ENCODE measurements around the gene ST3GAL6.

Gene ST3GAL6, protein sequence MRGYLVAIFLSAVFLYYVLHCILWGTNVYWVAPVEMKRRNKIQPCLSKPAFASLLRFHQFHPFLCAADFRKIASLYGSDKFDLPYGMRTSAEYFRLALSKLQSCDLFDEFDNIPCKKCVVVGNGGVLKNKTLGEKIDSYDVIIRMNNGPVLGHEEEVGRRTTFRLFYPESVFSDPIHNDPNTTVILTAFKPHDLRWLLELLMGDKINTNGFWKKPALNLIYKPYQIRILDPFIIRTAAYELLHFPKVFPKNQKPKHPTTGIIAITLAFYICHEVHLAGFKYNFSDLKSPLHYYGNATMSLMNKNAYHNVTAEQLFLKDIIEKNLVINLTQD

DNA sequence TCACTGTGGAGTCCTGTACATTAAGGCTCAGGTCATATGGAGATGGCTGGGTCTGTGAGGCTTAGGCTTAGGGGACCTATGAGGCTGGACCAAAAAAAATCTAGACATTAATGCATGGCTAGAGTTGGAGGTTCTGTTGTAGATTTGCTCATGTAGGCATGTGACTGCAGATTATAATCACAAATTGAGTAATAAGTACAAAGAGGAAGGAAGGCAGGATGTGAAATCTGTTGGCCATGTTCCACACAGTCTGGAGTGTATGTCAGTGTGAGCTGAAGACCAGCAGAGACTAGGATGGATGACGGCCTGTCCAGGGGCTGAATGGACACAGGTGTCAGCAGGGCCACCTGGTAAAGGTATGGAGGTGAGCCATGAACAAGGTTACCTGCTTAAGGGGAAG, at the start of gene ST3GAL6:
ST3GAL6 (plus strand) TSS at position 265 of the 400 bp plus-strand sequence. CDS start 5,101 bp downstream, outside the sequence.
- no peak for DNase-seq (ENCODE audit: low spot score)

DNA sequence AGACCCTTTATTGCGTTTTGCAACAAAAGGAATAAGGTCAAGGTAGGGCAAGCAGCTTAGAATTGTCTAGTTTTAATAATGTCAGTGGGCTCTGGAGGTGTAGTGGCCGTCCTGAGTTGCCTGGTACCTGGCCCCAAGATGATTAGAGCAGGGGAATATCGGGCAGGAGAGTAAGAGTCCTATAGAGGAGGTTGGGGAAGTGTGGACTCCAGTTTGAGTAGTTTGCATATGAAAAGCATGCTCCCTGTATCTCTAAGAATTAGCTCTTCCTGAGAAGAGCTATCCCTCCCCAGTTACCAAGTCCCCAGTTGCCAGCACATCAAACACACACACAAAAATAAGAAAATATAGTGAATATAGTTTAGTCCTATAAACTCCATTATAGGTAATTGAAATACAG, 49.2 kb upstream of the ST3GAL6 start:
- no peak for DNase-seq (ENCODE audit: low spot score)

DNA sequence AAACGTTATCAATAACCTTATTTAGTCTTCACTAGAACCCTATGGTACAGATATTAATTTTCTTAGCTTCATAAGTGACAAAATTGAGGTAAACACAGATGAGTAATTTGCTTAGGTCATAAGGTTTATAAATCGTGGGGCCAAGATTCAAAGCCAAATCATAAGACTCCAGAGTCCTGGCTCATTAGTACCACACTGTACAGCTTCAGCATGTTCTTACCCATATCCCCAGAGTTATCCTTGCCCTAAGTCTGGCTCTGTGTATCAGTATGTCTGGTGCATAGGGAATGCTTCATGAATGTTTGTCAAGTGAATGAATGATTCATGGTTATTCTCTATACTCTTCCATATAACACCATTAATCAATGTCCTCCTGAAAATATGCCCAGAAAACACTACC, 45.6 kb upstream of the ST3GAL6 start:
- no peak for DNase-seq (ENCODE audit: low spot score)

DNA sequence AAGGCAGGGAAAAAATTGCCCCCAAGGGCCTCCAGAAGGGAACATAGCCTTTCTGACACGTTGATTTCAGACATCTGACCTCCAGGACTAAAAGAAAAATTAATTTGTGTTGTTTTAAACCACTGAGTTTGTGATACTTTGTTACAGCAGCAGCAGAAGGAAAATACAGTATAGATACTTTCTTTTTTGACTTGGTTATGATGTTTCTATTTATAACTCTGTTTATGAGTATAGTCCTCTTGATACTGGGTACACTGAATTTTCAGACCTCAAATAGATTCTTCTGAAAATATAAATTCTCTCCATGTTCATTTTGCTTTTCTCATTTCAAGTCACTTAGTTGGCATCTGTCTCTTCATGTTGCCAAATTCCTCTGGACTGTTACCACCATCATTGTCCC, 44.4 kb upstream of the ST3GAL6 start:
- DNase-seq (ENCODE audit: low spot score), result no peak

DNA sequence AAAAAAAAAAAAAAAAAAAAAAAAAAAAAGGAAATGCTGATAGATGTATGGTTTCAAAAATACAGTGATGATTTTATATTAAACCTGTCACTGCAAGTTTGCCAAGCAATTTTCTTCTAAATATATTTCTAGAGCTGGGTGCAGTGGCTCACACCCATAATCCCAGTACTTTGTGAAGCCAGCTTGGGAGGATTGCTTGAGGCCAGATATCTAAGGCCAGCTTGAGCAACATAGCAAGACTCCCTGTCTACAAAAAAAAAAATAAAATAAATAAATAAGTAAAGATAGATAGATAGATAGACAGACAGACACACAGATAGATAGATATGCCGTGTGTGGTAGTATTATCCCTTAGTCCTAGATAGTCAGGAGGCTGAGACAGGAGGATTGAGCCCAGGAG, 41.4 kb upstream of the ST3GAL6 start:
- DNase-seq (ENCODE audit: low spot score), result no peak

DNA sequence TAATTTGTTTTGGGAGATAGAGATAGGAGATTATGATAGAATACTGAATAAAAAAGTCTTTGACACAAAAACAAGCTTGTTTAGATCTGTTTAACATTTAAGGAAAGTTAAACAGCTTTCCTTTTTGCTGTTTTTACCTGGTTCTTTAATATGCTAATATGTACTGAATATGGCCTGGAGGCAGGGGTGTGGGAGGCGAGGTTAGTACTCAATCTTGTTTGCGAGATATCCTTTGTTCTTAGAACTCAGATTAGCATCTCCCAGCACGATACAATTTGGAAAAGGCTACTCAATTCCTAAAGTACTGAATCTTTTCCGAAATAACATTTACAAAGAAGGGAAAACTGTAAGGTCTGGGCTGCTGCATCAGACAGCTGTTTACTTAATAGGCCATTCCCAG, 40.8 kb upstream of the ST3GAL6 start:
- DNase-seq (ENCODE audit: low spot score), result no peak

DNA sequence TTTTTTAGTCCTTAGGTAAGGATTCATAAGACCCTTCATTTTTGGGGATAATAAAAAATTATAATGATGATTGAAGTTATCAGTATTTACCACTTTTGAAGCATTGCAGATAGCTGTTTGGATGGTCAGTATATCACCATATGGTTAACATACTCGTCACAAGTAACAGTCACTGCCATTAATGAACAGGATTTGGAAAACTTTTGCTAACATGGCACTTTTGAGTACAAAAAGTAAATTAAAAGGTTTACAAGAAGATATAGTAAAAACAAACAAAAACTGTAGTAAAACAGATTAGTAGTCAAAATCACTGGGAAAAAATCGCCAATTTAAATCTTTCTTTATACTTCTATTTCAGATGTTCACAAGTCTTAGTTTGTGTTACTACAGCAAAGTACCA, 37.8 kb upstream of the ST3GAL6 start:
- DNase-seq (ENCODE audit: low spot score), result no peak

DNA sequence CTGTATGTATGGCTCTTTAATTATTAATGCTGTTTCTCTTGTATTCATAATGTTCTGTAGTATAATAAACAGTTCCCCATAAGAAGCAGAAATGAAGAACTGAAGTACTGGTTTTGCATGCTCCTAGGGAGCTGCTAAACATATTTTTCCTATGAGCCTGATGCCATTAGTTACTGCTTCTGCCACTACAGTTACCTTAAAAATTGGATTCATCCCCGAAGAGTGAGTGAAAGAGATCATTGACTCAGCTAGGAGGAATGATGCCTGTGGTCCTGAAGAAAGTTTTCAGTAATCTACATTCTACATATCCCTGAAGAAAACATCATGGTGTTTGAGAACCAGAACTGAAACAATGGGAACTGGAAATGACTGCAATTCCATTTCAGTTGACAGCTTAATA, 37.1 kb upstream of the ST3GAL6 start:
- DNase-seq (ENCODE audit: low spot score), result no peak

DNA sequence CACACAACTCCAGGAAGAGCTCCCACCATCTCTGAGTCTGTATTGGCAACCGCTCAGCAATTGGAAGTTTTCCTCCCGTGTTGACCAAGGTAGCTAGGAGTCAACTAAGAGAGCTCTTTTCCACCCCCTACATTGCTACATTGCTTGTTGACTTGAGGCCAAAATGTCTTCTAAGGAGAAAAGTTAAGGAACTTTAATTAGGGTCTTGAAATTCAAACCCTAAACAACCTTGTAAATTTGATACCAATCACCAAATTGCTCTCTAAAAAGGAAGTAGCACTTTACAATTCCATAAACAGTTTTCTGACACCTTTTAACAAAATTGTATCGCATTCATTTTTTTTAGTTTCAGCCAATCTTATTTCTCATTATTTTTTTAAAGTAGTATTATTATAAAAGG, 35.5 kb upstream of the ST3GAL6 start:
- no peak for DNase-seq (ENCODE audit: low spot score)

DNA sequence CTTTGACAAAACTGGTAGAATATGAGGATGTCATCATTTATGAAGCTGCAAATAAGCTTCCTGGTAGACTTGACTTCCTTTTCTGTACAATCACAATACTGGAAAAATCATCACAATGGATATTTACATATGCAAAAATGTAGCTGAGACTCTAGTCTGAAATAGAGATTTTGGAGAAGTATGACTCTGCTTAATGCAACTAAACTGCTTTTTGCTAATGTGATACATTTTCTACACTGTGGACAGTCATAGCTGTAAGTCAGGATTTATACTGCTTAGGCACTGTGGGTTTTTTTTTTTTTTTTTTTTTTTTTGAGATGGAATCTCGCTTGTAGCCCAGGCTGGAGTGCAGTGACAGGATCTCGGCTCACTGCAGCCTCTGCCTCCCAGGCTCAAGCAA, 34.5 kb upstream of the ST3GAL6 start:
- DNase-seq (ENCODE audit: low spot score), result no peak

DNA sequence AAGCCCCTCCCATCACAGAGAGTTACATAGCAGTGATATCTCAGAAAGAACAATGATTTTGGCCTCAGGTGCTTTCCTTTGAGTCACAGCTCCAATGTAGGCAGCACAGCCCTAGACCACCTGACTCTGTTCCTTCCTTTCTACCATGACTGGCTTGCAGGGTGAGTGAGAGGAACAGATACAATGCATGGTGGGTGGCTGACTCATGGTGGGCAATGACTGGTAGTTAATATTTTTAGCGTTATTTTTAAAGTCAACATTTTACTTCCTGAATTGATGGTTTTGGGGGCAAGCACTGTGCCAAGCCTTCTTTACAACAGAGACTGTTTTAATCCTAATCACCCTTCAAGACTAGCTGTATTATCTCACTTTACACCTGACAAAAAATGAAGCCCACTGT, 32.8 kb upstream of the ST3GAL6 start:
- DNase-seq (ENCODE audit: low spot score), result no peak

DNA sequence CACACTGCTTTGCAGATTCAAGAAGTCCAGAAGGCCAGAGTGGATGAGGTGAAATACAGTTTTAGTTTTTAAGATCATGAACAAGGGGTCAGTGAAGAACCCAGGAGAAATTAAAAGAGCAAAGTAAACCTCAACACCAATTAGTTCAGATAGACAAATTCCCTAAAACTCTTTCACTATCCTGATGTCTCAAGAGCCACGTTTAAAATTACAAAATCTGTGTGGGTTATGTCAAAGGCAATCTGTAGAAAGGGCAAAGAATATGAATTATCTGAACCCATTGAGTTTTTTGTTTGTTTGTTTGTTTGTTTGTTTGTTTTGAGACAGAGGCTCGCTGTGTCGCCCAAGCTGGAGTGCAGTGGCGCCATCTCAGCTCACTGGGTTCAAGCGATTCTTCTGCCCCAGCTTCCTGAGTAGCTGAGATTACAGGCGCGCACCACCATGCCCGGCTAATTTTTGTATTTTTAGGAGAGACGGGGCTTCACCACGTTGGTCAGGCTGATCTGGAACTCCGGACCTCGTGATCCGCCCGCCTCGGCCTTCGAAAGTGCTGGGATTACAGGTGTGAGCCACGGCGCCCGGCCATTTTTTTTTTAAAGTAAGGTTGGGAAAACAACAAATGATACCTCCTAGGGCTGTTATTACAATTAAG, 32.1 kb upstream of the ST3GAL6 start:
- no peak for DNase-seq (ENCODE audit: low spot score)

DNA sequence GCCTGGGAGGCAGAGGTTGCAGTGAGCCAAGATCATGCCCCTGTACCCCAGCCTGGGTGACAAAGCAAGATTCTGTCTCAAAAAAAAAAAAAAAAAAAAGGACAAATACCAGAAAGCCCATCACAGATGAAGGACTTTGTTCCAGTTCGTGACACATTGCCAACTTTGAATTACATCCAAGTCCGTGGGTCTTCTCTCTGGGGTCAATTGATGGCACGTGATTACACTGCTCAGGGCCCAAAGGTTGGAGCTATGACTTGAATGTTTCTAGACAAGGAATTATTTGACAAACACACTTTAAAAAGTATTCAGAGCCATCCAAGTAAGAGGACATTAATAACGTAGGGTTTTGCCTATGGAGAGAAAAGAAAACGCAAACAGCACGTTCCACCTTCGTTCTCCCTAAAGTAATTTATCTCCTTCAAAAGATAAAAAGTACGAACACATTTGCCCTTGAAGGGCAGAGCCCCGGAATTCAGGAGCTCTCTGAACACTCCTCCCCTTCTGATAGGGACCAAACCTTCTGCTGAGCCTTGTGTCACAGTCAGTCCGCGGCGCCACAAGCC, 31.3 kb upstream of the ST3GAL6 start:
- DNase-seq (ENCODE audit: low spot score), result no peak

DNA sequence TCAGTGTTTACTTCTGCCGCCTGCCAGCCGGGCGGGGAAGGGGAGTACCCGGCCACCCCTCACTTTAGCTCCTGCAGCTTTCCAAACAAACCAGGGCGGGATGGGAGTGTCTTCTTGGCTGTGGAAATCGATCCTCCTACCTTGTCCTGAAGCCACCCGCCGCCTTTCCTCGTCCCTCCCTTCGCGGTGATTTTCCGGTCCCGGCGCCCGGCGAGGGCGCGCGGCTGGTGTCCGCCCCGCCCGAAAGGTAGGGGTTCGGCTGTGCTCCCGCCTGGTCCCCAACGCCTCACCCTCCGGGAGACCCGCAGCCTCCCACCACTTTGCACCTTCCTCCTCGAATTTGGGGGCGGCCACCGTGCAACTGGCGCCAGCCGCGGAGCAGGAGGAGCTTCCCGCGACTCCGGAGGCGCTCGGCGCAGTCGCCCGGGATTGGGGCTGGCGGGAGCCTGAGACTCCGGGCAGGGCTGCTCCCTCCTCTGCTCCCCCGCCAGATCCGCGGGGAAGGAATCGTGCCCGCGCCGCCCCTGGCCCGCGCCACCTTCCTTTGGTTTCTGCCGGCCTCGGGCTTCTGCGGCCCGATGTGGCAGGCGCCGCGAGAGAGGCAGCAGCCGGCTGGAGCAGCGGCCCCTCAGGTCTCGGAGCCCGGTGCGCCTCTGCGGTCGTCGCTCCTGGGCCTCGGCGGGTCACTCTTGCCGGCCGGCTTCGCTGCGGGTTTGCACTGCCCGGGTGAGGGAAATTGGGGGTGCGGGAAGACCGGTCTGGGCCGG, 30.7 kb upstream of the ST3GAL6 start:
- DNase-seq (ENCODE audit: low spot score), result peak; percentile 72

DNA sequence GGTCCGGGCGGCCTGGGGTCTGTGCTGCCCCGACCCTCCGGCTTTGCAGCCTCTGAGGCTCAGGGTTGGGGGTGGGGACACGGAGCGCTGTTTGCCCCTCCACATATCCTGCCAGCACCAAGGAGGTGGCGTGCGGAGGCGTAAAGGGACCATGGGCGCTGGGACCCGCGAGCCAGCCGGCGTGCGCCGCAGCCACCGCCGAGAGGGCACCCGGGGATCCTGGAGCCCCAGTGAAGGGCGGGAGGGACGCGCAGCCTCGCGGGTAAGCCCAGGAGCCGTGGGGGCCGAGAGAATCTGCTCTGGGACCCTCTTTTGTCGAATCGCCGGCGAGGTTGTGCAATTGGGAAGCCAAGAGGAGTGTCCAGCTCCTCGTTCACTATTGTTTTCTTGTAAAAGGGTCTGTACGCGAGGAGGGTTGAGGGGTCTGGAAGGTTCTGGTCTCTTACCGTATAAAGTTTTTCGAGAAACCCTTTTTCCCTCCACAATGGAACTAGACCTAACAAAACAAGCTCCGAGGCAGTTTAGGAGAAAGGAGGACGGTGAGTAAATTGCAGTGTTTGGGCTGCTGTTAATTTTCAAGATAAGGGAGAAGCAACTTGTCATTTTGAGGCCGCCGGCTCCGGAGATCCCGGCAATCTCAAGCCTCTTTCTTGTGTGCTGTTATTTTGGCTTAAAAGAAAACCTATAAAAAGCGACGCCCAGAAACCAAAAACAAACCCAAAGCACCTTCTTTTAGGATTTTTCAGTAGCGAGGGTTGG, 29.9 kb upstream of the ST3GAL6 start:
- DNase-seq (ENCODE audit: low spot score), result peak; percentile 47

DNA sequence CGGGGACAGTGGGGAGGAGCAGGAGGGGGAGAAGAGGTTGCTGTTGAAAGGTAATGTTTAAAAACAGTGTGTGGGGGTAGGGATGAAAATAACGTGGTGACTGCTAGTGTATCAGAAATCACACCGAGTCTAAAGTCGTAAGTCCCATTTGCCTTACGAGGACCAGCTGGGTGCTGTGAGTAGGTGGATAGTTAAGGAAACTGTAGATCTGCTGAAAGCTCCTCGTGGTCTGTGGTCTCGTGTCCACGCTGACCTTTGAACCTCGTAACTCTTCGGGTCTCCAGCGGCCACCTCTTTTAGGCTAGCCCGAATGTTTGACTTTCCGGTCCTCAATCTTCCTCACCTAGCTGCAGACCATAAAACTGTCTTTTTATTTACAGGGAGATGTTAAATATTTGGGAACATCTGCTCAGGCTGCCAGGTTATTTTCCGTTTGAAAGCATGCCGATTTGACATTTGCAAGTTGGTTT, 29.3 kb upstream of the ST3GAL6 start:
- peak; percentile 48 for DNase-seq (ENCODE audit: low spot score)

DNA sequence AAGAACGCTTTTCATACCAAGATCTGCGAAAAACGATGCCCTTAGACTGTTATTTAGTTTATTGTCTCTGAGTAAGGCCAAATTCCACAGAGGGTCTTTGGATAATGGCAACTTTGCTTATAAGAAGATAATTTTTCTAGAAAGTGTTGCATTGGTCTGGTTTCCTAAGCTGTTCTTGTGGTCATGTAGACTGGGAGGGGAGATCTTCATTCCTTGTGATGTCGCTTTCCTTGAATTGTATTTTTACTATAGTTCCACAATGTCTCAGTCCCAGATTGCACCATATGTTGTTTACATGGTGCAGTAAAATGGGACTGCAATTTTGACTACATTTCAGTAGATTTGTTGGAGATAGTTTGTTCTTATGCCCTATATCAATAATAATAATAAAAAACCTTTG, 28.8 kb upstream of the ST3GAL6 start:
- no peak for DNase-seq (ENCODE audit: low spot score)

DNA sequence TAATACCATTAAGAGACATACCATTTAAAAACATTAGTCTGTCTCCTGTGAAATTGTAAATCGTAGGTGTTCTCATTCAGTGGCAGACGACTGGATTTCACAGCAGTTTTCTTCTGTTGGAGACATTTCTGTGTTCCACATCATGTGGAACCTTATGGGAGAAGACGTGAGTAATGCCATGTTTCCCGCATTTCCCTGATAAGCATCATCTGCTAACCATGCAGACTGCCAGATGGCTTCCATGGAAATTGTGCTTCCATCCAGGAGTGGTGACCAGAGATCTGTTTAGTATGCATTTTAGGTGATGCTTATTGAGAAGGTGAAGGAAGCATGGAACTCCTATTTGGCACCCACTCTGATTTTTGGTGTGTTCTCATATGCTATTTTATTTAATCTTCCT, 28.4 kb upstream of the ST3GAL6 start:
- DNase-seq (ENCODE audit: low spot score), result peak; percentile 74

DNA sequence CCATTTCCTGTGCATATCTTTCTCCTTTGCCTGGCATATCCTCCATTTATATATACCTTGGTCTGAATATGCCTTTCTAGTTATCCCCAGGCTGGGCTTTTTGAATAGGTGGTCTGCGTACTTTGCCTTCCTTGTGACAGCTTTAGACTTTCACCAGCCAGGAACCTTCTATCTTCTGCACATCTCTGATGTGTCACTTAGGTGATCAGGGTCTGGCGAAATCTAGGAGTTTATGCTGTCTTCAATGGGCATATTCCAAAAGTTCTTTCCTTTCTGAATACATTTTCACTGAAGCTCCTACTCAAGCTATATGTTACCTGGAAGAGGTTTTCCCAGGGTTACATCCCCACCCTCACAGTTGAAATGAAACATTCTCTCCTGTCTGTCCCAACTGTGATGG, 27.8 kb upstream of the ST3GAL6 start:
- no peak for DNase-seq (ENCODE audit: low spot score)

DNA sequence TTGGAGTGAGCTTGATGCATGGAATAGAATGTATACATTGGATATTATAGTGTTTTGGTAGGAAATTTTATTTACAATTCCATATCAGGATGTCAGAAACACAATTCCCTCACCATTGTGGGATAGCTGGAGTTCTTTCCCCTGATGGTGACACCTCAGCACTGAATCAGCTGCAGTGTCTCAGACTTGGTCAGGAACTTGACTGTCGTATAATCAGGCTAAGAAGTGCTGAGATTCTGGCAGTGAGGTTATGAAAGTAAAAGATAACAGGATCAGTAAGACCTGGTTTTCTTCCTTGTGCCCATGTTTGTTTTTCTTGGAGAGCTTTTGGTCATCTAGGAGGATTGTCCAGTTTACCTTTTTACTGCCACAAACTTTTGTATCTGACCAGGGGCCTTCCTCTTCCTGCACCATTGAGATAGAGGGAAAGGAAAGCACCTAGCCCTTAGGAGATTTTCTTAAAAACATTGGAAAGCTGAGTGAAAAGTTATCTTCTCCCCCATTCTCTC, 27.3 kb upstream of the ST3GAL6 start:
- DNase-seq (ENCODE audit: low spot score), result no peak

DNA sequence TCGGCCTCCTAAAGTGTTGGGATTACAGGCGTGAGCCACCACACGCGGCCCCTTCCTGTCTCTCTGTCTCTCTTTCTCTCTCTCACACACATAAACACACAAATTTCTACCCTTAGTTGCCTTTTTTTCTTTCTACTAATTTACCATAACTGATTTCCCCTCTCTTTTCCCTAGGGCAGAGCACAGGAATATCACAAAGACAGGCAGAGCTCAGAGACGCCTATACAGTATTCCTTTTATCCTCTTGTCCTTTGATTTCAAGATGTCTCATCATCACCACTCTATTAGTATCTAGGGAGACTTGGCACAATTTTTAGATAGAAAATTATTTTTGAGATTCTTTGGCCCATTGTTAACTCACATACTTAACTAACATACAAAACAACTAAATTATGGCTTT, 25.8 kb upstream of the ST3GAL6 start:
- no peak for DNase-seq (ENCODE audit: low spot score)

DNA sequence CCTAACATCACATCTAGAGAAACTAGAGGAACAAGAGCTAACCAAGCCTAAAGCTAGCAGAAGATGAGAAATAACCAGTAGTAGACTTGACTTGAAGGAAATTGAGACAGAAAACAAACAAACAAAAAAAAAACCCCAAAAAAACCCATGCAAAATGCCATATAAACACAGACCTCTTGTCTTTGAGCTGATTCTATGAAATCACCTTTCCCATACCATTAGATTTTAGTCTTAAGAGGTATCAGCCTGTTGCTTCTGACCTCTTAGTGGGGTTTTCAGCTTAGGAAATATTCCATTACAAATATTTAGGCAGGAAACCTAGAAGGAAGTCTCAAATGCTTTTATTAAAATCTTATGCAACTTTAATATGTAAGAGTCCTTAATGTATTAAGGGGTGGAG, 23.9 kb upstream of the ST3GAL6 start:
- no peak for DNase-seq (ENCODE audit: low spot score)

Measured in cerebellar cortex (tissue), 1 donor.